GM23248 (cell line): ENCODE measurements around the gene PPP2R1A.

Source experiments
- EZH2 ChIP-seq: fragments of 200-600 bp; sonication (generic); IDR thresholded peaks from 2 replicates; pipeline ENCODE4 v1.6.1; 2018; ENCODE audit warnings: antibody characterized with exemption, mild to moderate bottlenecking; ENCODE audit not compliant: insufficient read depth, poor library complexity, severe bottlenecking
- EZH2phosphoT487 ChIP-seq: fragments of 200-600 bp; sonication (generic); IDR thresholded peaks from 2 replicates; pipeline ENCODE4 v1.6.1; 2018; ENCODE audit warnings: antibody characterized with exemption, moderate library complexity, mild to moderate bottlenecking, low read depth; ENCODE audit not compliant: insufficient read depth

DNA sequence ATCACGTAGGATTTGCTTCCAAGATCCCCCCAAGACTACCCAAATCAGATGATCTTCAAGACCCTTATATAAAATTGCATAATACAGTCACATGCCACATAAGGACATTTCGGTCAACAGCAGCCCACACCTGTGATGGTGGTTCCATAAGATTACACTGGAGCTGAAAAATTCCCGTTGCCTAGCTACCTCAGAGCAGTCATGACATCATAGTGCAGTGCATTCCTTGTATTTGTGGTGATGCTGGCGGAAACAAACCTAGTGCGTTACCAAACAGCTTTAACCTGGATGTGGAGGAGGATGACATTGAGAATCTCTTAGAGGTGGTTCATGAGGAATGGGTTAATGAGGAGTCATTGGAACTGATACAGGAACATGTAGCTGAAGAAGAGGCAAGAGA is 84.3 kb downstream of the PPP2R1A start:
- no peak for TF ChIP-seq EZH2phosphoT487
- TF ChIP-seq EZH2, result no peak
